Measurements from ENCODE around the gene SPATA7. TPM values are rescaled to one million over a fixed set of nuclear protein-coding genes. Genes with fewer than 3 reads are reported as not detected.
A peak's percentile ranks its signal among the peaks of the same experiment; 100 is the strongest.

Gene SPATA7
- total and polyA plus RNA-seq, 4 donors, result 2.9 to 5.0 (median 4.4) TPM

DNA sequence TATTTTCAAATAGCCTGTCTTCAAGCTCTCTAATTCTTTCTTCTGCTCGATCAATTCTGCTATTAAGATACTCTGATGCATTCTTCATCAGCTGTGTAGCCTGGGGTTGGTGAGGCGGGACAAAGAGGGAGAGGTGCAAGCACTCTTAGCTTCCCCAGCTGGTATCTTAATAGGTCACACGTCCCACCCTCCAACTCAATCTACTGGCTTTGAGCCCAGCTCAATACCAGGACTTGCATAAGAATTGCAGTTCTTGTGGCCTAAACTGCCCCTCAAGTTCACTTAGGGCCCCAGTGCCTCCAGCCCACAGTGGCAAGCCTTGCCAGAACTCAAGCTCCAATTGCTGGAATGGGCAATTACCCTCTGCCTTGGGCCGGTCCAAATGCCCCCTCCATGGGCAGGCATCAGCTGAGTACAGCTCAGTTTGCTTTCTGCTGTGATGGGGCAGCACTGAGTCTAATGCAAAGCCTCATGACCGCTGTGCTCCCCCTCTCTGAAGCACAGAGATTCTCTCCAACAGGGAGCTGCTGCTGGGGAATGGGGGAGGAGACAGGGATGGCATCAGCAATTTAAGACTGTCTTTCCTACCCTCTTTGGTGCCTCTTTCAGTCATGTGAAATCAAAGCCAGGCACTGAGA is 5.6 kb upstream of the SPATA7 start:
- Histone ChIP-seq H3K27ac (ENCODE audit: low read depth in 1 of 2, low read length in 2 of 2) (no peak overlapping the region), H3K9ac (ENCODE audit: low read depth in 1 of 2, low read length in 2 of 2) (no peak overlapping the region), H3K36me3 (ENCODE audit: control insufficient read depth in 4 of 4, insufficient read depth in 3 of 4, low read depth in 1 of 4, low read length in 3 of 4) (no peaks in the 10 kb centered on the region), H3K4me3 (ENCODE audit: low read depth in 1 of 3, low read length in 3 of 3) (no peak overlapping the region), H3K27me3 (ENCODE audit: control insufficient read depth in 4 of 4, insufficient read depth in 4 of 4, low read length in 3 of 4) (no peaks in the 10 kb centered on the region), H3K9me3 (ENCODE audit: control insufficient read depth in 4 of 4, low read length in 3 of 4) (peaks cover 0 to 4% (median 0%) of the 10 kb centered on the region in 4 donors), H3K4me1 (ENCODE audit: control insufficient read depth in 4 of 4, insufficient read depth in 4 of 4, low read length in 3 of 4) (peaks cover 0 to 4% (median 2%) of the 10 kb centered on the region in 4 donors)
- no peak for DNase-seq (ENCODE audit: low spot score)
- WGBS, result 80% methylated on average over 5 of the region's 5 CpGs
- TF ChIP-seq GABPA (IDR thresholded peaks at IDR 0.05 in 1 of 2, conservative IDR thresholded peaks at IDR 0.05 in 1 of 2), result no peak
- TF ChIP-seq HNF4A (conservative IDR thresholded peaks at IDR 0.05), result no peak
- no peak for TF ChIP-seq FOXA2 (IDR thresholded peaks at IDR 0.05)
- TF ChIP-seq, protein P1, sequence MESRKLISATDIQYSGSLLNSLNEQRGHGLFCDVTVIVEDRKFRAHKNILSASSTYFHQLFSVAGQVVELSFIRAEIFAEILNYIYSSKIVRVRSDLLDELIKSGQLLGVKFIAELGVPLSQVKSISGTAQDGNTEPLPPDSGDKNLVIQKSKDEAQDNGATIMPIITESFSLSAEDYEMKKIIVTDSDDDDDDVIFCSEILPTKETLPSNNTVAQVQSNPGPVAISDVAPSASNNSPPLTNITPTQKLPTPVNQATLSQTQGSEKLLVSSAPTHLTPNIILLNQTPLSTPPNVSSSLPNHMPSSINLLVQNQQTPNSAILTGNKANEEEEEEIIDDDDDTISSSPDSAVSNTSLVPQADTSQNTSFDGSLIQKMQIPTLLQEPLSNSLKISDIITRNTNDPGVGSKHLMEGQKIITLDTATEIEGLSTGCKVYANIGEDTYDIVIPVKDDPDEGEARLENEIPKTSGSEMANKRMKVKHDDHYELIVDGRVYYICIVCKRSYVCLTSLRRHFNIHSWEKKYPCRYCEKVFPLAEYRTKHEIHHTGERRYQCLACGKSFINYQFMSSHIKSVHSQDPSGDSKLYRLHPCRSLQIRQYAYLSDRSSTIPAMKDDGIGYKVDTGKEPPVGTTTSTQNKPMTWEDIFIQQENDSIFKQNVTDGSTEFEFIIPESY (IDR thresholded peaks at IDR 0.05), result no peak
- no peak for TF ChIP-seq NR2F2 (IDR thresholded peaks at IDR 0.05)
- TF ChIP-seq, protein P2, sequence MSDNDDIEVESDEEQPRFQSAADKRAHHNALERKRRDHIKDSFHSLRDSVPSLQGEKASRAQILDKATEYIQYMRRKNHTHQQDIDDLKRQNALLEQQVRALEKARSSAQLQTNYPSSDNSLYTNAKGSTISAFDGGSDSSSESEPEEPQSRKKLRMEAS (IDR thresholded peaks at IDR 0.05), result no peak
- TF ChIP-seq, protein P3, sequence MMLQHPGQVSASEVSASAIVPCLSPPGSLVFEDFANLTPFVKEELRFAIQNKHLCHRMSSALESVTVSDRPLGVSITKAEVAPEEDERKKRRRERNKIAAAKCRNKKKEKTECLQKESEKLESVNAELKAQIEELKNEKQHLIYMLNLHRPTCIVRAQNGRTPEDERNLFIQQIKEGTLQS (IDR thresholded peaks at IDR 0.05), result no peak
- TF ChIP-seq, protein P4, sequence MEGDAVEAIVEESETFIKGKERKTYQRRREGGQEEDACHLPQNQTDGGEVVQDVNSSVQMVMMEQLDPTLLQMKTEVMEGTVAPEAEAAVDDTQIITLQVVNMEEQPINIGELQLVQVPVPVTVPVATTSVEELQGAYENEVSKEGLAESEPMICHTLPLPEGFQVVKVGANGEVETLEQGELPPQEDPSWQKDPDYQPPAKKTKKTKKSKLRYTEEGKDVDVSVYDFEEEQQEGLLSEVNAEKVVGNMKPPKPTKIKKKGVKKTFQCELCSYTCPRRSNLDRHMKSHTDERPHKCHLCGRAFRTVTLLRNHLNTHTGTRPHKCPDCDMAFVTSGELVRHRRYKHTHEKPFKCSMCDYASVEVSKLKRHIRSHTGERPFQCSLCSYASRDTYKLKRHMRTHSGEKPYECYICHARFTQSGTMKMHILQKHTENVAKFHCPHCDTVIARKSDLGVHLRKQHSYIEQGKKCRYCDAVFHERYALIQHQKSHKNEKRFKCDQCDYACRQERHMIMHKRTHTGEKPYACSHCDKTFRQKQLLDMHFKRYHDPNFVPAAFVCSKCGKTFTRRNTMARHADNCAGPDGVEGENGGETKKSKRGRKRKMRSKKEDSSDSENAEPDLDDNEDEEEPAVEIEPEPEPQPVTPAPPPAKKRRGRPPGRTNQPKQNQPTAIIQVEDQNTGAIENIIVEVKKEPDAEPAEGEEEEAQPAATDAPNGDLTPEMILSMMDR (IDR thresholded peaks at IDR 0.05; ENCODE audit: low read depth, low read length, missing input control), result no peak
- TF ChIP-seq YY1 (IDR thresholded peaks at IDR 0.05), result no peak
- no peak for TF ChIP-seq RAD21 (IDR thresholded peaks at IDR 0.05)
- no peak for TF ChIP-seq HNF4G (IDR thresholded peaks at IDR 0.05)
- TF ChIP-seq, protein P5, sequence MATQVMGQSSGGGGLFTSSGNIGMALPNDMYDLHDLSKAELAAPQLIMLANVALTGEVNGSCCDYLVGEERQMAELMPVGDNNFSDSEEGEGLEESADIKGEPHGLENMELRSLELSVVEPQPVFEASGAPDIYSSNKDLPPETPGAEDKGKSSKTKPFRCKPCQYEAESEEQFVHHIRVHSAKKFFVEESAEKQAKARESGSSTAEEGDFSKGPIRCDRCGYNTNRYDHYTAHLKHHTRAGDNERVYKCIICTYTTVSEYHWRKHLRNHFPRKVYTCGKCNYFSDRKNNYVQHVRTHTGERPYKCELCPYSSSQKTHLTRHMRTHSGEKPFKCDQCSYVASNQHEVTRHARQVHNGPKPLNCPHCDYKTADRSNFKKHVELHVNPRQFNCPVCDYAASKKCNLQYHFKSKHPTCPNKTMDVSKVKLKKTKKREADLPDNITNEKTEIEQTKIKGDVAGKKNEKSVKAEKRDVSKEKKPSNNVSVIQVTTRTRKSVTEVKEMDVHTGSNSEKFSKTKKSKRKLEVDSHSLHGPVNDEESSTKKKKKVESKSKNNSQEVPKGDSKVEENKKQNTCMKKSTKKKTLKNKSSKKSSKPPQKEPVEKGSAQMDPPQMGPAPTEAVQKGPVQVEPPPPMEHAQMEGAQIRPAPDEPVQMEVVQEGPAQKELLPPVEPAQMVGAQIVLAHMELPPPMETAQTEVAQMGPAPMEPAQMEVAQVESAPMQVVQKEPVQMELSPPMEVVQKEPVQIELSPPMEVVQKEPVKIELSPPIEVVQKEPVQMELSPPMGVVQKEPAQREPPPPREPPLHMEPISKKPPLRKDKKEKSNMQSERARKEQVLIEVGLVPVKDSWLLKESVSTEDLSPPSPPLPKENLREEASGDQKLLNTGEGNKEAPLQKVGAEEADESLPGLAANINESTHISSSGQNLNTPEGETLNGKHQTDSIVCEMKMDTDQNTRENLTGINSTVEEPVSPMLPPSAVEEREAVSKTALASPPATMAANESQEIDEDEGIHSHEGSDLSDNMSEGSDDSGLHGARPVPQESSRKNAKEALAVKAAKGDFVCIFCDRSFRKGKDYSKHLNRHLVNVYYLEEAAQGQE (IDR thresholded peaks at IDR 0.05), result no peak
- TF ChIP-seq SP1 (IDR thresholded peaks at IDR 0.05), result no peak

DNA sequence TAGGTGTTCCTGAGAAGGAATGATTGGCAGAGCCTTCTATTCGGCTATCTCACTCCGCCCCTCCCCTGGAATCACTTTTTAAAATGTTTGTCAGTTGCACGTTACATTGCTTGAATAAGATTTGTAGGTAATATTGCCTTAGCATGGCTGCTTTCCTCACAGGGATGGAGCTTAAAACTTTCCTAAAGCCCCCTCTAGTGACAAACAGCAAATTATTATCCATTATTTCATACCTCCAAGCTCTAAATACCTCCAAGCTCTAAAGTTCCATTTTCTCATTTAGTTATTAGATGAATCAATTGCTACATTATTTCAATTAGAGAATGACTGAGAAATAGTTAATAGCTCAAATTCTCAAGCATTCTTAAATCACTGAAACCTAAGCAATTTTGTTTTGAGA is 5.1 kb upstream of the SPATA7 start:
- H3K27ac ChIP-seq (ENCODE audit: low read depth in 1 of 2, low read length in 2 of 2), result no peak overlapping the region
- no peak overlapping the region for H3K9ac ChIP-seq (ENCODE audit: low read depth in 1 of 2, low read length in 2 of 2)
- DNase-seq (ENCODE audit: low spot score), result no peak
- H3K4me3 ChIP-seq (ENCODE audit: low read depth in 1 of 3, low read length in 3 of 3), result no peak overlapping the region
- peaks cover 0 to 4% (median 0%) of the 10 kb centered on the region in 4 donors for H3K9me3 ChIP-seq (ENCODE audit: control insufficient read depth in 4 of 4, low read length in 3 of 4)
- no peaks in the 10 kb centered on the region for H3K36me3 ChIP-seq (ENCODE audit: control insufficient read depth in 4 of 4, insufficient read depth in 3 of 4, low read depth in 1 of 4, low read length in 3 of 4)
- peaks cover 0 to 4% (median 2%) of the 10 kb centered on the region in 4 donors for H3K4me1 ChIP-seq (ENCODE audit: control insufficient read depth in 4 of 4, insufficient read depth in 4 of 4, low read length in 3 of 4)
- 53% methylated on average over 3 of the region's 3 CpGs for WGBS
- no peak for TF ChIP-seq TAF1 (conservative IDR thresholded peaks at IDR 0.05)
- TF ChIP-seq, protein P1 (IDR thresholded peaks at IDR 0.05), result no peak
- TF ChIP-seq, protein P3 (IDR thresholded peaks at IDR 0.05), result no peak
- peak; percentile 59 to 60 for TF ChIP-seq RAD21 (IDR thresholded peaks at IDR 0.05)
- TF ChIP-seq GABPA (IDR thresholded peaks at IDR 0.05 in 1 of 2, conservative IDR thresholded peaks at IDR 0.05 in 1 of 2), result no peak
- TF ChIP-seq, protein P4 (IDR thresholded peaks at IDR 0.05; ENCODE audit: low read depth, low read length, missing input control), result no peak
- H3K27me3 ChIP-seq (ENCODE audit: control insufficient read depth in 4 of 4, insufficient read depth in 4 of 4, low read length in 3 of 4), result no peaks in the 10 kb centered on the region
